Ovary (tissue), 9 donors: ENCODE results near the gene TRAPPC3L. TPM values are rescaled to one million over a fixed set of nuclear protein-coding genes. Genes with fewer than 3 reads are reported as not detected.

Source experiments
- DNase-seq, 5 donors: peaks; one replicate each; pipeline ENCODE4 v3.0.0-alpha.2; 2019 to 2020
- H3K27ac ChIP-seq, 2 donors: fragments of 200-600 bp; one replicate each; pipeline versions ENCODE4 v1.5.1 to v1.8.0; 2019 to 2022
- H3K27me3 ChIP-seq: fragments of 200-600 bp; one replicate; pipeline ENCODE4 v1.8.0; 2022
- H3K36me3 ChIP-seq: fragments of 200-600 bp; sonication (generic); one replicate; pipeline ENCODE4 v1.5.1; 2019
- H3K4me1 ChIP-seq: one replicate; pipeline ENCODE4 v1.8.1; 2013; ENCODE audit warnings: mild to moderate bottlenecking, moderate library complexity; ENCODE audit not compliant: insufficient read depth
- H3K4me3 ChIP-seq: fragments of 200-600 bp; sonication (generic); one replicate; pipeline ENCODE4 v1.5.1; 2017
- H3K9me3 ChIP-seq, 2 donors: fragments of 200-600 bp in 1 of 2; sonication (generic) in 1 of 2; one replicate each; pipeline versions ENCODE4 v1.5.1 to v1.8.1; 2013 to 2019; ENCODE audit warnings: mild to moderate bottlenecking in 1 of 2, moderate library complexity in 1 of 2
- EP300 ChIP-seq: sonication (generic); formaldehyde crosslinking; IDR thresholded peaks from one replicate; pipeline ENCODE4 v1.6.1; 2017; ENCODE audit warnings: antibody characterized with exemption
- POLR2A ChIP-seq: fragments of 450-650 bp; IDR thresholded peaks from one replicate; pipeline ENCODE4 v1.6.1; 2017; ENCODE audit warnings: antibody characterized with exemption, mild to moderate bottlenecking, moderate library complexity
- WGBS, 3 donors: extraction: QIAGEN DNeasy Blood & Tissue Kit in 1 of 3; methylation state at CpG; one replicate each; pipeline versions ENCODE4 v1.1.5 to v1.1.7; 2013 to 2017; 5-methylcytosine and 5-hydroxymethylcytosine counted together
- intact Hi-C, 4 donors: fragments of 100-400 bp; cut with DNase I; formaldehyde crosslinking; loops; one replicate each; pipeline versions ENCODE4 v1.11.0 to v1.15.1; 2022 to 2023
- polyA plus RNA-seq, 2 donors: library from polyadenylated mRNA; stranded (reverse); fragments of 200-250 nt in 1 of 2; fragments of 350-450 nt in 1 of 2; fragmentation: Illumina TruSeq in 1 of 2; extraction: RNeasy Lipid Tissue Mini Kit (QIAGEN cat#74804) in 1 of 2; gene quantifications; one replicate each; pipeline ENCODE4 v1.2.3, GENCODE V29; 2013 to 2014
- total RNA-seq, 7 donors: library from RNA; depleted of rRNA in 2 of 7; stranded (reverse); fragments of >200 nt in 2 of 7; fragmentation: NEBNext Ultra II Directional in 3 of 7; extraction: Animal tissue kit (Norgen Biotek cat#: 25700) in 3 of 7; gene quantifications; one replicate each; pipeline versions ENCODE4 v1.1.0 to v1.2.4, GENCODE V29; 2016 to 2023
- TF ChIP-seq, protein P1 (sequence below), 3 donors: fragments of 450-650 bp in 2 of 3; fragments of 200-600 bp in 1 of 3; IDR thresholded peaks; one replicate each; pipeline versions ENCODE4 v1.5.1 to v1.8.0; 2016 to 2022; ENCODE audit warnings: antibody characterized with exemption in 3 of 3, mild to moderate bottlenecking in 1 of 3
- donor health status: DM: no; HTN: no; CAD: no; lungs with moderate emphysema.
- donor health status: DM: no; HTN: no; CAD: no.
- donor health status: Bipolar disorder and iron deficiency.
- donor health status: DM: yes; HTN: yes; CAD: no.
- donor health status: DM: no; HTN: no; CAD: no.
- donor health status: DM: yes; HTN: yes; CAD: no.

The TRAPPC3L gene
- total and polyA plus RNA-seq, 9 donors, result 0.08 to 0.20 (median 0.10) TPM; not detected in 6

DNA sequence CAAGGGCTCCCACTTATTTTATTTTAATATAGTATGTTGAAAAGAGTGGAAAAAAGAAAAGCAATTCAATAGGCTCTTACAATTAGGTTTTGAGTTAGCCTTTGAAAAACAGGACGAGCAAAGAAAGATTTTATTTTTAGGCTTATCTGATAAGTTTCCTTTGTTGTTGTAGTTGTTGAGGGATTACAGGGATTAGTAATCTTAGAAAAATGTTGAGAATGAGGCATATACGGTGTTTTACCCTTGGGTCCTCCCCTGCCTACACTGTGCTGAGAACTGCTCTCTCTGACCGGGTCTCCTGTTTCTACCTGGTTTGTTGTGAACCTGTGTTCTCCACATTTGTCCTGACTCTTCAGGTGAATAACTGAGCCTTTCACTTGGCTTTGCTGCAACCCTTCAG, 16.7 kb downstream of the TRAPPC3L start:
- no peak for DNase-seq
- Histone ChIP-seq H3K4me1 (peaks cover 2% of the 10 kb centered on the region), H3K4me3 (no peak overlapping the region), H3K27me3 (no peaks in the 10 kb centered on the region), H3K36me3 (no peaks in the 10 kb centered on the region), H3K27ac (no peak overlapping the region), H3K9me3 (no peaks in the 10 kb centered on the region)
- intact Hi-C loops, result no loop called here
- no peak for TF ChIP-seq EP300
- TF ChIP-seq, protein P1, sequence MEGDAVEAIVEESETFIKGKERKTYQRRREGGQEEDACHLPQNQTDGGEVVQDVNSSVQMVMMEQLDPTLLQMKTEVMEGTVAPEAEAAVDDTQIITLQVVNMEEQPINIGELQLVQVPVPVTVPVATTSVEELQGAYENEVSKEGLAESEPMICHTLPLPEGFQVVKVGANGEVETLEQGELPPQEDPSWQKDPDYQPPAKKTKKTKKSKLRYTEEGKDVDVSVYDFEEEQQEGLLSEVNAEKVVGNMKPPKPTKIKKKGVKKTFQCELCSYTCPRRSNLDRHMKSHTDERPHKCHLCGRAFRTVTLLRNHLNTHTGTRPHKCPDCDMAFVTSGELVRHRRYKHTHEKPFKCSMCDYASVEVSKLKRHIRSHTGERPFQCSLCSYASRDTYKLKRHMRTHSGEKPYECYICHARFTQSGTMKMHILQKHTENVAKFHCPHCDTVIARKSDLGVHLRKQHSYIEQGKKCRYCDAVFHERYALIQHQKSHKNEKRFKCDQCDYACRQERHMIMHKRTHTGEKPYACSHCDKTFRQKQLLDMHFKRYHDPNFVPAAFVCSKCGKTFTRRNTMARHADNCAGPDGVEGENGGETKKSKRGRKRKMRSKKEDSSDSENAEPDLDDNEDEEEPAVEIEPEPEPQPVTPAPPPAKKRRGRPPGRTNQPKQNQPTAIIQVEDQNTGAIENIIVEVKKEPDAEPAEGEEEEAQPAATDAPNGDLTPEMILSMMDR (IDR thresholded peaks at IDR 0.05), result no peak
- TF ChIP-seq POLR2A, result no peak
- WGBS, 3 donors, result 51 to 58% (median 56%) methylated on average over 3 of the region's 3 CpGs

GRCh38 chr6:116528133-116528532, 17.4 kb downstream of the TRAPPC3L start:
- no peaks in the 10 kb centered on the region for H3K9me3 ChIP-seq
- H3K27ac ChIP-seq, result no peak overlapping the region
- H3K36me3 ChIP-seq, result no peaks in the 10 kb centered on the region
- H3K27me3 ChIP-seq, result no peaks in the 10 kb centered on the region
- peaks cover 2% of the 10 kb centered on the region for H3K4me1 ChIP-seq
- no peak overlapping the region for H3K4me3 ChIP-seq
- intact Hi-C loops, result no loop called here
- TF ChIP-seq, protein P1 (IDR thresholded peaks at IDR 0.05), result no peak
- TF ChIP-seq POLR2A (no peak), EP300 (no peak)
- 85 to 93% (median 88%) methylated on average over 1 of the region's 1 CpG for WGBS, 3 donors
- DNase-seq, result no peak

GRCh38 chr6:116524236-116524635, 21.2 kb downstream of the TRAPPC3L start:
- TF ChIP-seq POLR2A (no peak), EP300 (no peak)
- TF ChIP-seq, protein P1 (IDR thresholded peaks at IDR 0.05), result no peak
- Histone ChIP-seq H3K9me3 (no peaks in the 10 kb centered on the region), H3K36me3 (no peaks in the 10 kb centered on the region), H3K4me1 (peaks cover 2% of the 10 kb centered on the region), H3K27ac (no peak overlapping the region), H3K4me3 (no peak overlapping the region), H3K27me3 (no peaks in the 10 kb centered on the region)
- intact Hi-C loops, result no loop called here
- DNase-seq, result no peak
- 65 to 92% (median 89%) methylated on average over 2 of the region's 2 CpGs for WGBS, 3 donors

- 80 to 95% (median 91%) methylated on average over 2 of the region's 2 CpGs for WGBS, 3 donors
- no peak overlapping the region for H3K27ac ChIP-seq
- H3K4me1 ChIP-seq, result no peaks in the 10 kb centered on the region
- H3K4me3 ChIP-seq, result no peak overlapping the region
- DNase-seq, result no peak
- H3K36me3 ChIP-seq, result no peaks in the 10 kb centered on the region
- no peak for TF ChIP-seq EP300
- H3K9me3 ChIP-seq, result no peaks in the 10 kb centered on the region
- intact Hi-C loops, result no loop called here
- no peaks in the 10 kb centered on the region for H3K27me3 ChIP-seq
Measured at GRCh38 chr6:116522896-116523295, 22.6 kb downstream of the TRAPPC3L start.

- DNase-seq, result no peak
- H3K4me3 ChIP-seq, result no peak overlapping the region
- H3K36me3 ChIP-seq, result no peaks in the 10 kb centered on the region
- H3K27ac ChIP-seq, result no peak overlapping the region
- no peaks in the 10 kb centered on the region for H3K27me3 ChIP-seq
- no peaks in the 10 kb centered on the region for H3K9me3 ChIP-seq
- no peak for TF ChIP-seq EP300
- TF ChIP-seq, protein P1 (IDR thresholded peaks at IDR 0.05), result no peak
- no peak for TF ChIP-seq POLR2A
- 80 to 90% (median 87%) methylated on average over 4 of the region's 4 CpGs for WGBS, 3 donors
- no peaks in the 10 kb centered on the region for H3K4me1 ChIP-seq
- intact Hi-C loops, result no loop called here
Measured at GRCh38 chr6:116518621-116519368, 26.7 kb downstream of the TRAPPC3L start.
